ENCODE measurements around the gene USP20.

DNA sequence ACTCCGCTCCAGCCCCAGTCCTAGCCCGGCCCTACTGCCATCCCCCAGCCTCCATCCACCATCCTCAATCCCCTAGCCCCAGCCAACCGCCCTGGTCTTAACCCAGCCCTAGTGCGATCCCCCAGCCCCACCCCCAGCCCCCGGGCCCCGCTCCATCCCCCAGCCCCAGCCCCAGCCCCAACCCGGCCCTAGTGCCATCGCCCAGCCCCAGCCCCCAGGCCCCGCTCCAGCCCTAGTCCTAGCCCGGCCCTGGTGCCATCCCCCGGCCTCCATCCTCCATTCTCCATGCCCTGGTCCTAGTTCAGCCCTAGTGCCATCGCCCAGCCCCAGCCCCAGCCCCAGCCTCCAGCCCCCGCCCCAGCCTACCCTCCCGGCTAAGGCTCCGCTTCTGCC lies 11.7 kb upstream of the USP20 start:
- no peak for TF ChIP-seq BHLHE40 (IDR thresholded peaks at IDR 0.05; ENCODE audit: borderline replicate concordance)
- no peak for TF ChIP-seq TARDBP (IDR thresholded peaks at IDR 0.05)
